Activated CD4-positive, alpha-beta memory T cell treated with anti-CD3 and anti-CD28 coated beads, Interleukin-2, amount 10 ng/mL, durations not matched to agents 7 days and 5 days (primary cell): ENCODE data around the gene TIAM1. TPM values are rescaled to one million over a fixed set of nuclear protein-coding genes. Genes with fewer than 3 reads are reported as not detected.

Experiments used
- CTCF ChIA-PET: fragments of 350-600 bp; sonication (Branson Sonifier 250); formaldehyde crosslinking; loops from one replicate; lab custom pipeline; 2021; ENCODE audit warnings: antibody characterized with exemption, inconsistent platforms; lab: Charles Lee
- POLR2A ChIA-PET: fragments of 350-600 bp; sonication (Branson Sonifier 250); formaldehyde crosslinking; loops from one replicate; lab custom pipeline; 2021; ENCODE audit warnings: antibody characterized with exemption; lab: Charles Lee
- DNase-seq: peaks from one replicate; pipeline ENCODE4 v3.0.0-alpha.2; 2020
- H3K27ac Mint-ChIP-seq: one replicate; pipeline ENCODE4 v1.8.0; 2021; ENCODE audit warnings: mild to moderate bottlenecking, mixed read lengths
- H3K27me3 Mint-ChIP-seq: one replicate; pipeline ENCODE4 v1.8.0; 2021; ENCODE audit warnings: mixed read lengths
- H3K36me3 Mint-ChIP-seq: one replicate; pipeline ENCODE4 v1.8.0; 2021; ENCODE audit warnings: low read depth, mixed read lengths
- H3K4me1 Mint-ChIP-seq: one replicate; pipeline ENCODE4 v1.8.0; 2021; ENCODE audit warnings: mixed read lengths
- H3K4me3 Mint-ChIP-seq: one replicate; pipeline ENCODE4 v1.8.0; 2021; ENCODE audit warnings: mild to moderate bottlenecking, mixed read lengths
- H3K9me3 Mint-ChIP-seq: one replicate; pipeline ENCODE4 v1.8.0; 2021; ENCODE audit warnings: mixed read lengths
- total RNA-seq, 2 experiments: library from RNA; stranded (reverse); gene quantifications; one replicate each; pipeline ENCODE4 v1.2.3, GENCODE V29; 2021

The TIAM1 gene
- total RNA-seq, 2 experiments from 2014 or later: 57.6 to 60.6 TPM

DNA sequence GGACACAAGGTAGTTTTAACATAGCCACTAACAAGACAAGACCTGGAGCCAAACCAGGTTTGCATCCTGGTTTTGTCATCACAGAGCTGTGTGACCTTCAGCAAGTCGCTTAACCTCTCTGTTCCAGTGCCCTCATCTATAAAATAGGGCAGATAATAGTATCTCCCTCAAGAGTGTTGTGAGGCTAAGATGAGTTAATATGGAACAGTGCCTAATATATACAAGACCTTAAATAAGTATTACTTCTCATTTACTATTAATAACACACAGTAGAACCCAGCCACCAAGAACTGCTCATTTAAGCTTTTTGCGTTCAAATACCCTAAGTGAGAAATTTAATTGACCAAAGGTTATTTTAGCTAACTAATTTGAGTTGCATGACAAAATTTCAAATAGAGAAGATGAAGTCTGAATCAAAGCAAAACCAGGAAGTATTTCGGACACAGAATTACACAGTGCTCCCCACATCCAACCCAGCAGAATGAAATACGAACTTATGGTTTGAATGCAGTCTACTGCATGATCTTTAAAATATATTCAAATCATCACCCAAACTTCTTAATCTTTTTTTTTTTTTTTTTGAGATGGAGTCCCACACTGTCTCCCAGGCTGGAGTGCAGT, 181.9 kb downstream of the TIAM1 start:
- POLR2A ChIA-PET: interaction anchor here (1.7 to 2.1 kb wide), 2 partner anchors 9 to 29 kb away, joined by 3 to 4 read pairs; no protein-coding TSS in a partner anchor
- H3K27ac Mint-ChIP-seq: no peak overlapping the region

GRCh38 chr21:31161157-31161556, 182.9 kb downstream of the TIAM1 start:
- no peak for DNase-seq
- ChIA-PET POLR2A (interaction anchor here (0.6 to 2.1 kb wide), 4 partner anchors 11 to 28 kb away, joined by 3 to 4 read pairs (median 3); no protein-coding TSS in a partner anchor), CTCF (interaction anchor here (1.0 to 1.1 kb wide), 2 partner anchors 62 to 398 kb away, joined by 3 to 4 read pairs; no protein-coding TSS in a partner anchor)
- H3K9me3 Mint-ChIP-seq: peaks cover 13% of the 10 kb centered on the region
- peaks cover 51% of the 10 kb centered on the region for H3K4me1 Mint-ChIP-seq
- no peak overlapping the region for H3K4me3 Mint-ChIP-seq
- H3K27me3 Mint-ChIP-seq: no peaks in the 10 kb centered on the region
- H3K27ac Mint-ChIP-seq: no peak overlapping the region
- peaks cover 51% of the 10 kb centered on the region for H3K36me3 Mint-ChIP-seq

More for the DNA sequence above, 181.9 kb downstream of the TIAM1 start:
- no peak for DNase-seq
- CTCF ChIA-PET: interaction anchor here (1.1 kb wide), 1 partner anchor 63 kb away, joined by 3 read pairs; no protein-coding TSS in a partner anchor
- Mint-ChIP-seq H3K4me1 (peaks cover 58% of the 10 kb centered on the region), H3K9me3 (peaks cover 7% of the 10 kb centered on the region), H3K27me3 (no peaks in the 10 kb centered on the region), H3K36me3 (peaks cover 46% of the 10 kb centered on the region), H3K4me3 (no peak overlapping the region)

- Mint-ChIP-seq H3K9me3 (peaks cover 16% of the 10 kb centered on the region), H3K27me3 (no peaks in the 10 kb centered on the region), H3K36me3 (peaks cover 50% of the 10 kb centered on the region), H3K27ac (peak overlapping the region; percentile 27), H3K4me3 (no peak overlapping the region), H3K4me1 (peaks cover 41% of the 10 kb centered on the region)
- no peak for DNase-seq
- CTCF ChIA-PET: interaction anchor here (1.6 kb wide), 1 partner anchor 399 kb away, joined by 4 read pairs; no protein-coding TSS in a partner anchor
- POLR2A ChIA-PET: interaction anchor here (1.0 kb wide), 1 partner anchor 16 kb away, joined by 5 read pairs; no protein-coding TSS in a partner anchor
Measured at GRCh38 chr21:31159808-31160207, 184.3 kb downstream of the TIAM1 start.

DNA sequence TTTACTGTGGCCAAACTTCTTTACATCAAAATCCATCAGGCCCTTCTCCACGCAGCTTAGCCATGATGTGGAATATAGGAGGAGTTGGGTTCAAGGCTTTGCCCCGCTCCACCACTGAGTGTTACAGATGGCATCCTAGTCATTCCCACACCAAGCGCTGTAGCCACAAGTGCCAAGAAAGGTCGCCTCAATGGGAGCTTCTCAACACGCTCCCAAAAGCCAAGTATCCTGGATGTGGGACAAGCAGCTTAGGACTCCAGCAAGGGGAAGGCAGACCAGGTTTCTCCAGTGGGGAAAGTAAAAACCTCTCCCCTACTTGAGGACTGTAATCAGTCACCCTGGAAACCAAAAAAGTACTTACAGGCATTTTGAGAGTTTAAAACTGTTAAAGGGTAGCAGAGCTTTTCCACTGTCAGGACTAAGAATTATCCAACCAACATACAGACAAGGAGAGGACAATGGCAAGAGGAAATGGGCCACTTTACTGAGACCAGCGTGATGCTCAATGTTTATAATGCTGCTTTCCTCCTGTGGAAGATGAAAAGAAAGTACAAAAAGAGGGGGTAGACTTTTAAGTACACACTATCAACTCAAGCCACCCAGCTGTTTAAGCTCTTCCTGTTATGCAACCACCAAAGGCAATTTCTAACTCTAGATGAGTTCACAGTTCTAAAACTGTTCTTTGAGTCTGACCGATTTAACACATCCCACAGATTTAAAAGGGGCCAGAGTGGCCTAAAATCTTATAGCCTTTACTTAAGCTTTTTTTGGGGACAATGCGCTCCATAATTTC, 185.1 kb downstream of the TIAM1 start:
- Mint-ChIP-seq H3K9me3 (peaks cover 16% of the 10 kb centered on the region), H3K4me1 (peaks cover 41% of the 10 kb centered on the region)

DNA sequence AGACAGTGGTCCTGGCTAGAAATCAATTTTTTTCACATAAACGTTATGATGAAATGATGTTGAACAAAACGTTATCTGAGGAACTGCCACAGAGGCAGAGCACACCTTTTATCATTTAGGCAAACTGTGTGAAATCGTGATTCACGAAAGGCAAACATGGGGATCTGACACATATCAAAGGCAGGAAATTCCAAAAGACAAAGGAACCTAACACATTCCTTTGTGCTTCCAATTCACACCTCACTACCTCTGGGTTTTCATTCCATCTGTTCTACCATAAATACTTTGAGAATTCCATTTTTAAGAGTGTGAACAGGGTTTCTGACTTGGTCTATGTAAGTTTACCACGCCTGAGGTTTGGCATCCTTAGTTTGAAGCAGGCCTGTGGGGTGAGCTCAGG, 186.3 kb downstream of the TIAM1 start:
- Mint-ChIP-seq H3K27me3 (no peaks in the 10 kb centered on the region), H3K9me3 (peaks cover 16% of the 10 kb centered on the region), H3K36me3 (peaks cover 55% of the 10 kb centered on the region), H3K4me1 (peaks cover 33% of the 10 kb centered on the region), H3K4me3 (no peak overlapping the region), H3K27ac (no peak overlapping the region)
- POLR2A ChIA-PET: interaction anchor here (1.0 to 1.6 kb wide), 2 partner anchors 8 to 26 kb away, joined by 3 to 5 read pairs; no protein-coding TSS in a partner anchor
- CTCF ChIA-PET: interaction anchor here (0.9 kb wide), 1 partner anchor 23 kb away, joined by 3 read pairs; no protein-coding TSS in a partner anchor
- no peak for DNase-seq

More for the DNA sequence above, 185.1 kb downstream of the TIAM1 start:
- CTCF ChIA-PET: interaction anchor here (1.6 kb wide), 1 partner anchor 400 kb away, joined by 4 read pairs; no protein-coding TSS in a partner anchor
- POLR2A ChIA-PET: interaction anchor here (1.0 to 1.6 kb wide), 3 partner anchors 9 to 401 kb away, joined by 3 to 5 read pairs (median 5); no protein-coding TSS in a partner anchor
- peak overlapping the region; percentile 27 for H3K27ac Mint-ChIP-seq
- DNase-seq: no peak
- H3K4me3 Mint-ChIP-seq: peak overlapping the region; percentile 27
- peaks cover 53% of the 10 kb centered on the region for H3K36me3 Mint-ChIP-seq
- H3K27me3 Mint-ChIP-seq: no peaks in the 10 kb centered on the region

GRCh38 chr21:31156662-31157061, 187.4 kb downstream of the TIAM1 start:
- Mint-ChIP-seq H3K27me3 (no peaks in the 10 kb centered on the region), H3K27ac (no peak overlapping the region), H3K4me3 (no peak overlapping the region), H3K36me3 (peaks cover 57% of the 10 kb centered on the region), H3K4me1 (peaks cover 26% of the 10 kb centered on the region), H3K9me3 (peaks cover 16% of the 10 kb centered on the region)
- ChIA-PET CTCF (interaction anchor here (1.2 kb wide), 1 partner anchor 18 kb away, joined by 3 read pairs; no protein-coding TSS in a partner anchor), POLR2A (interaction anchor here (0.9 to 1.5 kb wide), 2 partner anchors 17 to 20 kb away, joined by 3 read pairs; no protein-coding TSS in a partner anchor)
- DNase-seq: no peak

DNA sequence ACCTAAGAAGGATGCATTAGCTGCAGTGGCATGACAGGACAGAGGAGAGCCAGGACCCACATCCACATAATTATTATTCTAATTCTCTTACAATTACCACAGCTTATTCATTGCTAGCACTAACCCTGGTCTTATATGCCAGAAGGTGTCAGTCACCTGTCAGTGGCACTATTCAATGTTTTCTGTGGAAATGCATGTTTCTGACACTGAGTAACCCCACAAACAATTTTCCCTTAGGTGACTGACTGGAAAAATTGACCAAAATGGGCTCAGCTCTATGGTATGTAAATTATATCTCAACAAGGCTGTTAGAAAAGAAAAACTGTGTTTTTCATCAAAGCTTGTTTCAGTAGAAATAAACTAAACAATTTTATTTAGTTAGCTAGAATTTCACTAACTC, 187.9 kb downstream of the TIAM1 start:
- DNase-seq: no peak
- peaks cover 26% of the 10 kb centered on the region for H3K4me1 Mint-ChIP-seq
- peaks cover 61% of the 10 kb centered on the region for H3K36me3 Mint-ChIP-seq
- ChIA-PET CTCF (interaction anchor here (1.2 to 1.6 kb wide), 2 partner anchors 13 to 19 kb away, joined by 3 to 6 read pairs; no protein-coding TSS in a partner anchor), POLR2A (interaction anchor here (1.5 kb wide), 1 partner anchor 18 kb away, joined by 3 read pairs; no protein-coding TSS in a partner anchor)
- no peak overlapping the region for H3K4me3 Mint-ChIP-seq
- H3K9me3 Mint-ChIP-seq: peaks cover 16% of the 10 kb centered on the region
- no peak overlapping the region for H3K27ac Mint-ChIP-seq
- H3K27me3 Mint-ChIP-seq: no peaks in the 10 kb centered on the region

- POLR2A ChIA-PET: no interaction called here
- Mint-ChIP-seq H3K27ac (no peak overlapping the region), H3K4me3 (no peak overlapping the region), H3K4me1 (peaks cover 18% of the 10 kb centered on the region), H3K27me3 (no peaks in the 10 kb centered on the region), H3K36me3 (peaks cover 69% of the 10 kb centered on the region), H3K9me3 (peaks cover 3% of the 10 kb centered on the region)
- CTCF ChIA-PET: no interaction called here
- no peak for DNase-seq
Measured at GRCh38 chr21:31151156-31152045, 192.7 kb downstream of the TIAM1 start.

DNA sequence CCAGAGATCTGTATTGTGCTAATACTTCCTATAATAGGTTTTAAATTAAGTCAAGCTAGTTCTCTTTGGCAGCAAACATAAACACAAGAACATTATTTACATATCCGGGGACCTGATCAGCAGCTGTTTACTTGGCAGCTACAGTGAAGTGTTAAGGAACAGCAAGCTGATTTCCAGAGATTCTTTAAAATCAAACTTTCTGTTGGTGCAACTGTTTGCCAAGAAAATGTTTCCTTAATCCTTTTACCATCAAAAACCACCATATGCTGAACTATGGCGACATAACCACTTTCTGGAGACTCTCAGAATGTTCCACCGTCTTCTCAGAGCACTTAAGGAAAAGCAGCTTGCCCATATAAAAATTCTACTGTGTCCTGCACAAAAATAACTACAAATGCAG, 198.8 kb downstream of the TIAM1 start:
- ChIA-PET POLR2A (no interaction called here), CTCF (no interaction called here)
- H3K4me1 Mint-ChIP-seq: peaks cover 17% of the 10 kb centered on the region
- no peaks in the 10 kb centered on the region for H3K9me3 Mint-ChIP-seq
- H3K27me3 Mint-ChIP-seq: no peaks in the 10 kb centered on the region
- no peak overlapping the region for H3K27ac Mint-ChIP-seq
- no peak for DNase-seq
- H3K36me3 Mint-ChIP-seq: peaks cover 44% of the 10 kb centered on the region
- no peak overlapping the region for H3K4me3 Mint-ChIP-seq

DNA sequence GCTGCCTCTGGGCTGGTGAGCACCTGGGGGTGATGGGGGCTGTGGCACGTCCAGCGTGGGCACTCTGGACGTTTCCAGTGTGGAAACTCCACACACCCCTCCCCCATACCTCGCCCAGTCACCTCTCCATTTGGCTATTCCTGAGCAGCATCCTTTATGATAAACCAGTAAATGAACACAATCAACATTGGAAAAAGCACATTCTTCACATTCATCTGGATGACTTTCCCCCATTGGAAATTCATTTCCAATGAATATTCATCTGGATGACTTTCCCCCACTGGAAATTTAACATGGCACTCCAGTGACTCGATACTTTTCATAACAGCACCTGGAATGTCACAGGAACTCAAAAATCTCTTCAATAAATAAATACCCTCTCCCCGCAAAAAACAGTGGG, 201.0 kb downstream of the TIAM1 start:
- CTCF ChIA-PET: interaction anchor here (2.1 kb wide), 1 partner anchor 12 kb away, joined by 6 read pairs; no protein-coding TSS in a partner anchor
- POLR2A ChIA-PET: interaction anchor here (0.6 kb wide), 1 partner anchor 259 kb away, joined by 3 read pairs; no protein-coding TSS in a partner anchor

GRCh38 chr21:31142600-31142999, 201.5 kb downstream of the TIAM1 start:
- no peak for DNase-seq
- Mint-ChIP-seq H3K4me1 (peaks cover 20% of the 10 kb centered on the region), H3K4me3 (no peak overlapping the region), H3K36me3 (peaks cover 41% of the 10 kb centered on the region), H3K9me3 (no peaks in the 10 kb centered on the region), H3K27ac (no peak overlapping the region), H3K27me3 (no peaks in the 10 kb centered on the region)
- POLR2A ChIA-PET: no interaction called here
- CTCF ChIA-PET: interaction anchor here (1.1 to 2.1 kb wide), 2 partner anchors 13 to 38 kb away, joined by 3 to 6 read pairs; no protein-coding TSS in a partner anchor

More for the DNA sequence above, 201.0 kb downstream of the TIAM1 start:
- Mint-ChIP-seq H3K36me3 (peaks cover 41% of the 10 kb centered on the region), H3K4me3 (no peak overlapping the region), H3K27ac (no peak overlapping the region), H3K27me3 (no peaks in the 10 kb centered on the region), H3K4me1 (peaks cover 19% of the 10 kb centered on the region), H3K9me3 (no peaks in the 10 kb centered on the region)
- DNase-seq: no peak
